ENCODE measurements around the gene OR6N2.

OR6N2 gene

GRCh38 chr1:158812336-158812735 is 31.3 kb upstream of the OR6N2 start:
- Histone ChIP-seq H3K4me2 (peak overlapping the region in 4 of 11 experiments; percentile 29 to 74 (median 68); a peak in 5 of 22 replicates), H4K20me1 (no peaks in the 10 kb centered on the region), H3K36me3 (no peaks in the 10 kb centered on the region), H3K4me3 (no peak overlapping the region), H3K27ac (peak overlapping the region in 4 of 11 experiments; percentile 12 to 65 (median 60); a peak in 5 of 22 replicates), H3K27me3 (no peaks in the 10 kb centered on the region), H3K9me3 (replicated peaks in 1 of 11) (peaks cover 0 to 32% (median 0%) of the 10 kb centered on the region in 11 experiments; a peak in 11 of 22 replicates), H3K9ac (no peak overlapping the region), H3K4me1 (peaks cover 15 to 83% (median 31%) of the 10 kb centered on the region in 10 experiments)
- TF ChIP-seq Cebpa-rat (IDR thresholded peaks at IDR 0.05): no peak

DNA sequence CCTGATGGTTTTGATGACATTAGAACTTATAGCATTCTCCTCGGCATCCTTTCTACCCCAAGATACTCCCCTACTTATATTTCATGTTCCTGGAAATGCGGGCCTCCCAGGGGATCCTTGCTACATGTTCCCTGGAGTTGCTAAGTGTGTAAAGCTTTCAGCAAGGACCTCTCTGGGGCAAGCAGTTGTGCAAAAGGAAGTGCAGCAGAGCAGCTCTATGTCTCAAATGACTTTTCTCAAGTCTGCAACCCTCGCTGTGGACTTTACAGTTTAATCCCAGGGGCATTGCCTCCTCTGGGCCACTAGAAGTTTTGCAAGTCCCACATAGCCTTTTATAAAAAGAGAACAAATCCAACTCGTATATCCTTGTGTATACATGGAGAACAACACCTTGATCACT is 29.3 kb upstream of the OR6N2 start:
- H3K9me3 ChIP-seq (replicated peaks in 1 of 11): peaks cover 0 to 32% (median 0%) of the 10 kb centered on the region in 11 experiments; a peak in 11 of 22 replicates
- peaks cover 15 to 70% (median 31%) of the 10 kb centered on the region in 10 experiments for H3K4me1 ChIP-seq
- H4K20me1 ChIP-seq: no peaks in the 10 kb centered on the region
- H3K27ac ChIP-seq: peak overlapping the region in 10 of 11 experiments; percentile 14 to 77 (median 65); a peak in 16 of 22 replicates
- no peaks in the 10 kb centered on the region for H3K36me3 ChIP-seq
- H3K4me3 ChIP-seq: no peak overlapping the region
- H3K9ac ChIP-seq: peak overlapping the region in 3 of 11 experiments; percentile 8 to 18 (median 10); a peak in 3 of 22 replicates
- TF ChIP-seq Cebpa-rat (IDR thresholded peaks at IDR 0.05): peak in 3 of 11 experiments; percentile 34 to 53 (median 35); a peak in 3 of 22 replicates
- no peaks in the 10 kb centered on the region for H3K27me3 ChIP-seq
- H3K4me2 ChIP-seq: peak overlapping the region; percentile 15 to 83 (median 46); a peak in 19 of 22 replicates

DNA sequence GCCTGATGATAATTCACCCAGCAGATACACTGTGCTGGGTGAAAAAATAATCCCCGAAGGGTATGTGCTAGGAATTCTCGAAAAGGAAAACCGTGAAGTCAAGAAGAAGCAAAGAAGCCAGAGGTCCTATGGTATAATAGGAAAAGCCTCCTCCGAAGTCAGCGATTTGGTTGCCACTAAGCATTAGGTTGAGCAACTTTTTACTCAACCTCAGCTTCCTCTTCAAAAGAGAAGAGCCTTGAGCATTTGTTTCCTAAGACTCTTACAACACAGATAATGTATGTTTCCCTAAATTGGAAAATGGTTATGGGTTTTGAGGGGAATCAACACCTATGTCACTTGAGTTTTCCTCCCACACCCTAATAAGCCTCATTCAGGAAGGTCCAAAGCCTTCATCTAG is 28.9 kb upstream of the OR6N2 start:
- H3K27me3 ChIP-seq: no peaks in the 10 kb centered on the region
- H3K9ac ChIP-seq: peak overlapping the region in 3 of 11 experiments; percentile 10 to 14 (median 13); a peak in 4 of 22 replicates
- H3K4me2 ChIP-seq: peak overlapping the region; percentile 15 to 83 (median 46); a peak in 19 of 22 replicates
- H3K4me3 ChIP-seq: peak overlapping the region in 1 of 10 experiments; percentile 16; a peak in 1 of 20 replicates
- H4K20me1 ChIP-seq: no peaks in the 10 kb centered on the region
- H3K36me3 ChIP-seq: no peaks in the 10 kb centered on the region
- H3K4me1 ChIP-seq: peaks cover 15 to 68% (median 31%) of the 10 kb centered on the region in 10 experiments
- peak overlapping the region; percentile 10 to 77 (median 65); a peak in 17 of 22 replicates for H3K27ac ChIP-seq
- H3K9me3 ChIP-seq (replicated peaks in 1 of 11): peaks cover 0 to 32% (median 0%) of the 10 kb centered on the region in 11 experiments; a peak in 11 of 22 replicates
- peak in 5 of 11 experiments; percentile 11 to 79 (median 63); a peak in 6 of 22 replicates for TF ChIP-seq Cebpa-rat (IDR thresholded peaks at IDR 0.05)

GRCh38 chr1:158809256-158809655 is 28.3 kb upstream of the OR6N2 start:
- Histone ChIP-seq H3K9ac (peak overlapping the region in 2 of 11 experiments; percentile 13 to 14; a peak in 2 of 22 replicates), H4K20me1 (no peaks in the 10 kb centered on the region), H3K4me3 (no peak overlapping the region; a peak in 1 of 20 replicates), H3K27ac (peak overlapping the region in 10 of 11 experiments; percentile 10 to 77 (median 65); a peak in 14 of 22 replicates), H3K4me1 (peaks cover 15 to 62% (median 31%) of the 10 kb centered on the region in 10 experiments), H3K36me3 (no peaks in the 10 kb centered on the region), H3K27me3 (no peaks in the 10 kb centered on the region), H3K4me2 (peak overlapping the region in 6 of 11 experiments; percentile 36 to 83 (median 54); a peak in 11 of 22 replicates), H3K9me3 (replicated peaks in 1 of 11) (peaks cover 0 to 32% (median 0%) of the 10 kb centered on the region in 11 experiments; a peak in 11 of 22 replicates)
- no peak for TF ChIP-seq Cebpa-rat (IDR thresholded peaks at IDR 0.05)

GRCh38 chr1:158806916-158807536 is 26.0 kb upstream of the OR6N2 start:
- H4K20me1 ChIP-seq: no peaks in the 10 kb centered on the region
- no peak overlapping the region for H3K9ac ChIP-seq
- no peak for TF ChIP-seq Cebpa-rat (IDR thresholded peaks at IDR 0.05)
- H3K4me1 ChIP-seq: peaks cover 5 to 54% (median 18%) of the 10 kb centered on the region in 10 experiments; a peak in 18 of 20 replicates
- no peak overlapping the region for H3K27ac ChIP-seq
- peaks cover 0 to 32% (median 0%) of the 10 kb centered on the region in 11 experiments; a peak in 11 of 22 replicates for H3K9me3 ChIP-seq (replicated peaks in 1 of 11)
- no peak overlapping the region for H3K4me2 ChIP-seq
- no peak overlapping the region for H3K4me3 ChIP-seq
- no peaks in the 10 kb centered on the region for H3K36me3 ChIP-seq
- H3K27me3 ChIP-seq: no peaks in the 10 kb centered on the region

- H3K4me2 ChIP-seq: peak overlapping the region in 2 of 11 experiments; percentile 22 to 52; a peak in 2 of 22 replicates
- no peaks in the 10 kb centered on the region for H3K27me3 ChIP-seq
- H3K4me3 ChIP-seq: no peak overlapping the region
- peaks cover 0 to 5% (median 0%) of the 10 kb centered on the region in 11 experiments; a peak in 7 of 22 replicates for H3K9me3 ChIP-seq (replicated peaks in 1 of 11)
- no peaks in the 10 kb centered on the region for H4K20me1 ChIP-seq
- H3K4me1 ChIP-seq: peaks cover 0 to 47% (median 0%) of the 10 kb centered on the region in 10 experiments; a peak in 8 of 20 replicates
- no peak for TF ChIP-seq Cebpa-rat (IDR thresholded peaks at IDR 0.05)
- H3K27ac ChIP-seq: no peak overlapping the region
- no peaks in the 10 kb centered on the region for H3K36me3 ChIP-seq
- H3K9ac ChIP-seq: no peak overlapping the region
These were observed 22.7 kb upstream of the OR6N2 start for GRCh38 chr1:158803678-158804077.

DNA sequence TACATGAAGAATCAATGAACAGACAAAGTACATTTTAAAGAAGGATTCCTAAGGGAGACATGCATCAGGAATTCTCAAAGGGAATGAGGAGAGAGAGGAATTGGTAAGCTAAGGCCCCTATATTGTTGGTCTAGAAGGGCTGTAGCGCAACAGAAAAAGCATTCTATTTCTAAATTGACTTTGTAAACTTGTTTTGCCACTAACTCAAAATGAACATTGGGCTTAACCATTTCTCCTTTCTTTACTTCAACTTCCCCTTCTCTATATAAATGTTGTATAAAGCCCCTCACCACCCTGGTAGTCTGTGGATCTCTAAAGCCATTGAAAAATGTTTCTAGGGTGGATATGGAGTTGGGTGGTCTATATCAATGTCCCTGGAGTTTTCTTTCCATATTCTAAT is 20.4 kb upstream of the OR6N2 start:
- no peaks in the 10 kb centered on the region for H3K27me3 ChIP-seq
- no peak for TF ChIP-seq Cebpa-rat (IDR thresholded peaks at IDR 0.05)
- no peak overlapping the region for H3K9ac ChIP-seq
- peak overlapping the region in 1 of 11 experiments; percentile 19; a peak in 1 of 22 replicates for H3K27ac ChIP-seq
- H4K20me1 ChIP-seq: no peaks in the 10 kb centered on the region
- H3K4me2 ChIP-seq: peak overlapping the region in 3 of 11 experiments; percentile 28 to 75 (median 58); a peak in 5 of 22 replicates
- H3K9me3 ChIP-seq (replicated peaks in 1 of 11): no peaks in the 10 kb centered on the region
- peaks cover 0 to 41% (median 0%) of the 10 kb centered on the region in 10 experiments; a peak in 6 of 20 replicates for H3K4me1 ChIP-seq
- no peaks in the 10 kb centered on the region for H3K36me3 ChIP-seq
- H3K4me3 ChIP-seq: no peak overlapping the region

GRCh38 chr1:158800526-158800925 is 19.5 kb upstream of the OR6N2 start:
- Histone ChIP-seq H3K36me3 (no peaks in the 10 kb centered on the region), H3K9ac (no peak overlapping the region), H4K20me1 (no peaks in the 10 kb centered on the region), H3K27ac (no peak overlapping the region), H3K4me2 (peak overlapping the region in 3 of 11 experiments; percentile 28 to 75 (median 58); a peak in 5 of 22 replicates), H3K9me3 (replicated peaks in 1 of 11) (no peaks in the 10 kb centered on the region), H3K4me1 (peaks cover 0 to 41% (median 0%) of the 10 kb centered on the region in 10 experiments; a peak in 6 of 20 replicates), H3K4me3 (no peak overlapping the region), H3K27me3 (no peaks in the 10 kb centered on the region)
- TF ChIP-seq Cebpa-rat (IDR thresholded peaks at IDR 0.05): no peak

- no peak for TF ChIP-seq Cebpa-rat (IDR thresholded peaks at IDR 0.05)
- H3K27me3 ChIP-seq: no peaks in the 10 kb centered on the region
These were observed 18.7 kb upstream of the OR6N2 start for GRCh38 chr1:158799689-158800088.

More at GRCh38 chr1:158799689-158800088, 18.7 kb upstream of the OR6N2 start:
- no peak overlapping the region for H3K27ac ChIP-seq
- no peak overlapping the region for H3K4me3 ChIP-seq
- H3K36me3 ChIP-seq: no peaks in the 10 kb centered on the region
- no peaks in the 10 kb centered on the region for H3K9me3 ChIP-seq (replicated peaks in 1 of 11)
- H3K9ac ChIP-seq: no peak overlapping the region
- no peaks in the 10 kb centered on the region for H4K20me1 ChIP-seq
- peak overlapping the region in 1 of 11 experiments; percentile 35; a peak in 3 of 22 replicates for H3K4me2 ChIP-seq
- H3K4me1 ChIP-seq: peaks cover 0 to 41% (median 0%) of the 10 kb centered on the region in 10 experiments; a peak in 6 of 20 replicates

All from BLaER1 treated with 17β-estradiol and CSF1 and Interleukin-3, amounts not matched to agents 10 nM and 100 nM (cell line).